Naive B cell (primary cell): ENCODE data around the gene WNT9B. TPM values are rescaled to one million over a fixed set of nuclear protein-coding genes. Genes with fewer than 3 reads are reported as not detected.

Source experiments
- ATAC-seq, 2 donors: fragments of 150-1000 bp; cut with Tn5 transposase; 2 replicates each; pipeline ENCODE4 v1.10.0; 2021; ENCODE audit warnings: low read depth in 2 of 2, mild to moderate bottlenecking in 2 of 2, moderate library complexity in 2 of 2
- DNase-seq: peaks from one replicate; pipeline ENCODE4 v3.0.0; 2022
- H3K27ac Mint-ChIP-seq, 6 donors: one replicate each; pipeline ENCODE4 v1.8.0; 2020 to 2022; ENCODE audit warnings: mild to moderate bottlenecking in 6 of 6, mixed read lengths in 6 of 6, moderate library complexity in 5 of 6, inconsistent platforms in 2 of 6
- H3K27me3 Mint-ChIP-seq, 3 donors: one replicate each; pipeline ENCODE4 v1.8.0; 2021 to 2022; ENCODE audit warnings: mixed read lengths in 3 of 3, mild to moderate bottlenecking in 1 of 3
- H3K36me3 Mint-ChIP-seq, 2 donors: one replicate each; pipeline ENCODE4 v1.8.0; 2020 to 2022; ENCODE audit warnings: mixed read lengths in 2 of 2, inconsistent platforms in 1 of 2, mild to moderate bottlenecking in 1 of 2
- H3K4me1 Mint-ChIP-seq, 3 donors: one replicate each; pipeline ENCODE4 v1.8.0; 2020 to 2022; ENCODE audit warnings: mixed read lengths in 3 of 3, inconsistent platforms in 1 of 3, mild to moderate bottlenecking in 1 of 3, moderate library complexity in 1 of 3
- H3K4me3 Mint-ChIP-seq, 8 donors: one replicate each; pipeline ENCODE4 v1.8.0; 2020 to 2022; ENCODE audit warnings: mild to moderate bottlenecking in 8 of 8, mixed read lengths in 8 of 8, moderate library complexity in 8 of 8, inconsistent platforms in 2 of 8
- H3K9me3 Mint-ChIP-seq, 7 donors: one replicate each; pipeline ENCODE4 v1.8.0; 2020 to 2022; ENCODE audit warnings: mixed read lengths in 7 of 7, mild to moderate bottlenecking in 5 of 7, inconsistent platforms in 2 of 7, moderate library complexity in 1 of 7
- polyA plus RNA-seq, 6 donors: library from polyadenylated mRNA; unstranded; fragments of 300-500 nt; fragmentation: Illumina TruSeq; gene quantifications; one replicate each; pipeline ENCODE4 v1.2.3, GENCODE V29; 2021; ENCODE audit warnings: low read depth in 6 of 6

WNT9B gene
- polyA plus RNA-seq, 6 donors from 2014 or later, result not detected

DNA sequence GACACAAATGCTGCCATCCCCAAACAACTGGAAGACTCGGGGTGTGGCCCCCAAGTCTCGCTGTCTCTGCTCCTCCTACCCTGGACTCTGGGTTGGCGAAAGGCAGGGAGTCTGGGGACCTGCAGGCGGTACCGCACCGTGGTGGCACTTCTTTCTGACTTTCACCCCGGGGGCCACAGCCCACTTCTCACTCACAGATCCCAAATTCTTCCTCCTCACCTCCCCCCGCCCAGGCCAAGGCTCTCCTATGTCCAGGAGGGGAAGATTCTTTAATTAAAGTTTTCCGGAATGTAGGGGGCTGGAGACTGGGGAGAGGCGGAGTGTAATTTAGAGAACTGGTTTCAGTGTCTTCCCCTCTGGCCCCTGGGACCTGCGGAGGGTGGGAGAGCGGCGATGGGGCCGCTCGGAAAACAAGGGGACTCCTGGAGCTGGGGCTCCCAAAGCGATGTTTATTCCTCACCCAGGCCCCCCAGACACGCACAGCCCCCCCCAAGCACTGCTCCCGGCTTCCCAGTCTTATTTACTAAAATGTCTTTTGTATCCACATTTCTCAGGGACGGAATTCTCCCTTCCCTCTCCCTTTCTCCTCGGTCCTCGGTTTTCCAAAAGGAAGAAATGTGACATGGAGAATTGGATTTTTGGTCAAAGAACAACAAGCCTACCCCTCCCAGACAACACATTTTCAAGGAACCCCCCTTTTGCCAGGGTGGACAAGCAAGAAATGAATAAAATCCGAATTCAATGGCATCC lies 34.1 kb upstream of the WNT9B start:
- peak overlapping the region; percentile 64 to 94 (median 82) for H3K4me3 Mint-ChIP-seq
- DNase-seq (no peak), ATAC-seq (no peak)
- H3K9me3 Mint-ChIP-seq, result no peaks in the 10 kb centered on the region
- H3K36me3 Mint-ChIP-seq, result no peaks in the 10 kb centered on the region
- H3K4me1 Mint-ChIP-seq, result peaks cover 35 to 48% (median 37%) of the 10 kb centered on the region in 3 donors
- peaks cover 82 to 100% (median 93%) of the 10 kb centered on the region in 3 donors for H3K27me3 Mint-ChIP-seq
- no peak overlapping the region for H3K27ac Mint-ChIP-seq

DNA sequence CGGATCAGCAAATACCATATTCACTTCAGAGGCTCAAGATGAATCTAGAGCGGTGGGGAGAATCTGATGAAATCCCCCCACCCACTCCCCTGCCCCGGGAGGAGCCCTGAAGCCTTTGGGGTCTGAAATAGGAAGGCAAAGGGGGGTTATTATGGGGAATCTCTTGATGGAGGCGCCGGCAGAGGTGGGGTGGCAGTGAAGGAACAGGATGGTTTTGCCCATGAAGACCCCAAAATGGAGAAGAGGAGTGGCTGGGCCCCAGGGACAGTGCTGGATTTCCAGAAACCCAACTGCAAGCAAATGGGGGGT lies 33.5 kb upstream of the WNT9B start:
- peak overlapping the region; percentile 64 to 94 (median 82) for H3K4me3 Mint-ChIP-seq
- no peaks in the 10 kb centered on the region for H3K9me3 Mint-ChIP-seq
- ATAC-seq, result no peak

DNA sequence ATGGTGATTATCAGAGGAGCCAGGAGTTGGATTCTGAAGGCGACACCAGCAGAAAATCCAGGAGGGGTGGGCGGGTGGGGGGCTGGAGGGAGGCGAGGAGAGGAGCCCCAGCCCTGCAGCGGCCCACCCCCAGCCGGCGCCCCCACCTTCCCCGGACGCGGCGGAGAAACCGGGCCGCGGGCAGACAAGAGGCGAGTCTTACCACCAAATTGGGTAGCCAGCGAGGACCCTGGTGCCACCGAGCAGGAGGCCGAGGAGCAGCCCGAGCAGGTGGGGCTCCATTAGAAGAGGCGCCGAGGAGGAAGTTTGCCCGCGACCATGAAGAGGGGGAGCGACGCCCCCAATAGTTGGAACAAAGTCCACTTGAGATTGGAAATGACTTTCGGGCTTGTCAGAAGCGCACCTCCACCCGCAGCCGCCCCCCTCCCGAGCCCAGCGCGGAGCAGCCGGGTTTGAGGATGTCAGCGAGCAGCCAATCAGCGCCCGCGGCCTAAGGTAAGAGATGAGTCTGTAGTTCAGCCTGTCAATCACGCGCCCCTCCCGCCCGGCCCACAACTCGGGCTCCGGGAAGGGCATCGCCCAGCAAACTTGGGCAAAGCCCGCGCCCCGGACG lies 33.0 kb upstream of the WNT9B start, which contains the start of gene WNT3:
Gene WNT3, minus strand, starts transcription at position 377 of the 613 bp plus-strand sequence. Its CDS starts 95 bp downstream, at position 282.
- Mint-ChIP-seq H3K4me3 (peak within 1 kb of the TSS; percentile 82 to 94 (median 87)), H3K27me3 (peaks cover 72 to 94% (median 86%) of the 10 kb centered on the region in 3 donors), H3K9me3 (no peaks in the 10 kb centered on the region), H3K4me1 (peaks cover 35 to 53% (median 37%) of the 10 kb centered on the region in 3 donors), H3K27ac (no peak within 1 kb of the TSS), H3K36me3 (no peaks in the 10 kb centered on the region)
- ATAC-seq, result peak; percentile 64 to 66
- peak; percentile 51 for DNase-seq

More for the DNA sequence above, 33.5 kb upstream of the WNT9B start:
- H3K27me3 Mint-ChIP-seq, result peaks cover 77 to 99% (median 92%) of the 10 kb centered on the region in 3 donors
- DNase-seq, result no peak
- no peaks in the 10 kb centered on the region for H3K36me3 Mint-ChIP-seq
- H3K27ac Mint-ChIP-seq, result no peak overlapping the region
- H3K4me1 Mint-ChIP-seq, result peaks cover 35 to 53% (median 37%) of the 10 kb centered on the region in 3 donors

DNA sequence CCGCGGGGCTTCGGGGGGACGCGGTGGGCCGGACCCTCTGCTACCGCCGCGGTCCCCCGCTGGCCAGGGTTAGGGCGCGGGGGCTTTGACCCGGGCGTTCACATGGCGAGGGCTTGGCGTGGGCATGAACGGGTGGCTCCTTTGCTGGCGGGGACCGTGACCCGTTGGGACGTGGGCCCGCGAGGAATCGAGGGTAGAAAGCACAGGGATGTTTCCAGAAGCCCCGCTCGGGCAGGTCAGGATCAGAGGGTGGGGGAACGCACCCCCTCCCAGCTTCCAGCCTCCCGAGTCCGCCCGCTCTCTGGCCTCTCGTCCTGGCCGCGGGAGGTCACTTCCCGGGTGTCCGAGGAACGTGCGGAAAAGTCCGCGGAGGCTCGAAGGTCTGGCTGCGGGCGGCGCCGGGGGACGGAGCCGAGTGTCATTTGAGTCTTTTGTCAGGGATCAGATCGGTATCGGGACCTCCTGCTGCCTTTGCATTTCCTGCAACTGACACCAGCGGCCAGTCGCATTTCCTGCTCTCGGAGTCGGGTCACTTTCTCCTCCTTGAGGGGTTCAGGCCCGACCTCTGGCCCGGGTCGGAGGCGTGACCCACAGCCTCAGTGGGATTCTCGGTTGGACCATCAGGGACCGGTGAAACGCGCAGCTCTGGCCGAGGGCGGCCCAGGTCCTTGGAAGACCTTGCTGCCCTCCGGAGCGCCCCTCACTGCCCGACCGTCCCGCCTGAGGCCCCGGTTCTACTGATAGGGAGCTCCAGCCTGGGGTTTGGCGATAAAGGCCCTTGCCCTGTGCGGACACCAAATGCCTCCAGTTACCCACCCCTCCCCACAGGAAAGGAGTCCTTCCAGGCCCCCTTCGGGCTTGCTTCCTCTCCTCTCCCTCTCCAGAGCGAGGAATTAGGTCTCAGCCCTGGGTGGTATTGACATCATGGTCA lies 32.2 kb upstream of the WNT9B start:
- Mint-ChIP-seq H3K36me3 (no peaks in the 10 kb centered on the region), H3K4me1 (peaks cover 35 to 53% (median 37%) of the 10 kb centered on the region in 3 donors), H3K4me3 (peak overlapping the region; percentile 80 to 88 (median 84)), H3K27me3 (peaks cover 70 to 91% (median 78%) of the 10 kb centered on the region in 3 donors), H3K27ac (no peak overlapping the region), H3K9me3 (no peaks in the 10 kb centered on the region)
- peak; percentile 12 to 20 for ATAC-seq
- peak; percentile 22 for DNase-seq

DNA sequence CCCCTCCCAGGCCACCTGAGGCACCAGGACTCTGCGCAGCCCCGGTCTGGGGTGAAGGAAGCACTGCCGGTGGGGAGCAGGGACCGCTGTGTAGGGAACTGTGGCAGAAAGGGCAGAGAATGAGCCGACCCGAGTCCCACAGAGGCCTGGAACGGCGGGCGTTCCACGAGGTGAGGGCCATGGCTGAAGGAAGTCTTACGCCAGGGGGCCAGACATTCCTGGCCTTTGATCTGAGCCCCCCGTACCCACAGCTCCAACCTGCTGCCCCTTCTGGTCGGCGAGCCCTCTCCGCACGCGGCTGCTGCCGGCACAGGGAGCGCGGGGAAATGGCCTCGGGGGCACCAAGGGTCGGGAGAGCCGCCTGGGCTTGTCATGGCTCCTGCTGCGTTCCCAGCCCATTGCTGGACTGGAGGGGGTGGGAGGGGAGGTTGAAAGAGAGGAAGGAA lies 31.5 kb upstream of the WNT9B start:
- H3K9me3 Mint-ChIP-seq, result no peaks in the 10 kb centered on the region
- peak in 1 of 2 donors; percentile 22 for ATAC-seq
- H3K27me3 Mint-ChIP-seq, result peaks cover 71 to 91% (median 76%) of the 10 kb centered on the region in 3 donors
- H3K4me3 Mint-ChIP-seq, result peak overlapping the region; percentile 74 to 85 (median 82)
- no peak for DNase-seq
- H3K27ac Mint-ChIP-seq, result no peak overlapping the region
- peaks cover 35 to 53% (median 37%) of the 10 kb centered on the region in 3 donors for H3K4me1 Mint-ChIP-seq
- H3K36me3 Mint-ChIP-seq, result no peaks in the 10 kb centered on the region

DNA sequence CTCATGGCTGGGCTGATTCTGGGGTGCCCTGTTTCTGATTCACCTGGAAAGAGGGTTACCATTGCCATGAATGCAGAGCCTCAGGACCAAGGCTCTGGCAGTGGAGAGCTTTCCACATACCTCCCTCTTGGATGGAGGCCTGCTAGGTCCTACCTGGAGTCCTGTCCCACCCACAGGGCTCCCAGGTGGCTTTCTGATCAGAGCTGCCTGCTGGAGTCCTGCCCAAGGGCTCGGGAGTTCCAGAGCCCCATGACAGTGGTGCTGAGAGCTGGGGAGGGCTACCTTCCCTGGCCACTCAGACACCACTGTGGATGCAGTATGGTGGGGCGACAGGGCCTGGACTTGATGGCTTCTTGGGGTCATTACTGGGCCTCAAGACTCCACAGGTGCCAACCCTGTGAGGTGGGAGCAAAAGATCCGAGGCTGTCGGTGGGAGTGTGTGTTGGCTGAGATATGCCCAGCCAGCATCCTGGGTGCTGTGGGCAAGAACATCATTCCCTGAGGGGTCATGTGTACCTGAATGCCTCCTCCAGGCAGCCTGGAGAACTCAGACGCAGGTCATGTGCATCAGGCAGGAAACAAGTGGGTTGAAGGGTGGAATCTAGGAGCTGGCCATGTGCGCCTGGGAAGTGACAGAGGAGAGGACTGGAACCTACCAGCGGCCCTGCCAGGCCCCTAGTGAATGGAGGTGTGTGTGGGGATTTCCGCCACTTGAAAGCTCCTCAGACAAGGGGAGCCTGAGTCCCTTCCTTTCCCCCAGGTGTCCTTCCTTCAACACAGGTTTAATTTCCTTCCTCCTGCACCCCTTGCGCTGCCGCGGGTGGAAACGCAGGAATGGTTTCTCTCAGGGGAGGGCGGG lies 30.6 kb upstream of the WNT9B start:
- DNase-seq (no peak), ATAC-seq (no peak)
- H3K27ac Mint-ChIP-seq, result no peak overlapping the region
- no peaks in the 10 kb centered on the region for H3K36me3 Mint-ChIP-seq
- H3K4me3 Mint-ChIP-seq, result peak overlapping the region in 7 of 8 donors; percentile 44 to 84 (median 80)
- no peaks in the 10 kb centered on the region for H3K9me3 Mint-ChIP-seq
- H3K4me1 Mint-ChIP-seq, result peaks cover 35 to 53% (median 37%) of the 10 kb centered on the region in 3 donors
- H3K27me3 Mint-ChIP-seq, result peaks cover 62 to 91% (median 76%) of the 10 kb centered on the region in 3 donors

DNA sequence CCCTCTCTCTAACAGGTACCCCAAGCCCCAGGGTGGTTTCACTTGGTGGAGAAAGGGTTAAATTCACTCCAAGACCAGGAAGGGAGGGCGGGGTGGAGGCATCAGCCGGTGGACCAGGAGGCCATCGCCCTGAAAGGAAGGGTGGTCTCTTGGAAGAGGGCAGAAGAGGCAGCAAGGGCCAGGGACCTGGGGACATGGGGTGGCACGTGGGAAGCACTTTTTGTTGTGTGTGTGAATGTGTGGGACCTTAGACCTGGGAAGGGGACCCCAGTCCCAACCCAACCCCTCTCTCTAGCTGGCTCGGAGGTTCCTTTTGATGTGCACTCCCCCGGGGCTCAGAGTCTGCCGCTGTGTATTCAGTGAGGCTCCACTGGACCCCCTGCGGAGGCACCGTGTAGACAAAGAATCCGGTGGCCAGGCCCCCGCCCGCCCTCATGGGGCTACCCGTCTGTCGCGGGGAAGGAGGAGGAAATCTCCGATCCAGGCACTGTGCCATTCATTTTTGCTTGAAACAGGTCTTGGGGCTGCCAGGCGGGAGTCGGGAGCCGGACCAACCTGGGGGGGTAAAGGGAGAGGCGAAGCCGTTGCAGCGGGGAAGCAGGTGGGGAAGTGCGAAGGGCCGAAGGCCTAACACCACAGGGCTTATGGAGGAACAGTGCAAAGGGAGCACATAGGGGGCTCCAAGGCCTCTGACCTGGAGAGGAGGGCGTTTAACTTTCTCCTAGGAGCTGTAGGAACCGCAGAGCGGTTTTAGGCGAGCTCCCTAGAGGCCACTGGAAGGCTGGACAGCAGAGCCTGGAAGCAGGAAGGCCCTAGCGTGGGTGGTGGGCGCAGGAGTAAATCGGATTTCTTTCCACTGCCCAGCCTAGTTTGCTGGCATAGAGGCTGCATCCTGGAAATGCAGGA lies 29.6 kb upstream of the WNT9B start:
- Mint-ChIP-seq H3K4me1 (peaks cover 32 to 49% (median 37%) of the 10 kb centered on the region in 3 donors), H3K36me3 (no peaks in the 10 kb centered on the region), H3K9me3 (no peaks in the 10 kb centered on the region), H3K27me3 (peaks cover 54 to 83% (median 68%) of the 10 kb centered on the region in 3 donors), H3K27ac (peak overlapping the region in 1 of 6 donors; percentile 11), H3K4me3 (peak overlapping the region in 5 of 8 donors; percentile 3 to 73 (median 39))
- DNase-seq, result no peak
- no peak for ATAC-seq

DNA sequence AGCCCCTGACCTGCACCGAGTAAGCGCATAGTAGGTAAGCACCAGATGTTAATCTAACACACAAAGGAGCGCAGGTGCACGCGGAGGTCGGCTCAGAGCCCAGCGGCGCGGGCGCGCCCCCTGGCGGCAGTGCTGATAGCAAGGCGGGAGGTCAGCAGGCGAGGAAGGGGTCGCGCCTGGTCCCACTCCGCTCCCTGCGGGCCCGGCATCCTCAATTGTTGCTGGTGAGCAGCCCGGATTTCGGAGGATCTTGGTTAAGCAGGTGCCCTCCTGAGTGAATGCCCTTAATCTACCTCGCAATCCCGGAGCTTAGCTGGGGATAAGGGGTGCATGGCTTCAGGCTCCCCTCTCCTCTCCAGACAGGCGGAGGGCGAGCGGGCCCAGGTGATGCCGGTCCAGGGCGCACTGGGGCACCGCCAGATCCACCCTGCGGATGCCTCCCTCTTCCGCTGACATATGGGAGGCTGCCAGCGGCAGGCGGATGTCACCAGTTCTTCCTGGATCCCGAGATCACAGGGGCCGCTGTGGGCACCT lies 28.9 kb upstream of the WNT9B start:
- Mint-ChIP-seq H3K27ac (peak overlapping the region in 1 of 6 donors; percentile 9), H3K4me3 (no peak overlapping the region), H3K36me3 (no peaks in the 10 kb centered on the region), H3K4me1 (peaks cover 26 to 42% (median 30%) of the 10 kb centered on the region in 3 donors), H3K27me3 (peaks cover 51 to 76% (median 61%) of the 10 kb centered on the region in 3 donors), H3K9me3 (no peaks in the 10 kb centered on the region)
- ATAC-seq (peak; percentile 37 to 48), DNase-seq (peak; percentile 41)

DNA sequence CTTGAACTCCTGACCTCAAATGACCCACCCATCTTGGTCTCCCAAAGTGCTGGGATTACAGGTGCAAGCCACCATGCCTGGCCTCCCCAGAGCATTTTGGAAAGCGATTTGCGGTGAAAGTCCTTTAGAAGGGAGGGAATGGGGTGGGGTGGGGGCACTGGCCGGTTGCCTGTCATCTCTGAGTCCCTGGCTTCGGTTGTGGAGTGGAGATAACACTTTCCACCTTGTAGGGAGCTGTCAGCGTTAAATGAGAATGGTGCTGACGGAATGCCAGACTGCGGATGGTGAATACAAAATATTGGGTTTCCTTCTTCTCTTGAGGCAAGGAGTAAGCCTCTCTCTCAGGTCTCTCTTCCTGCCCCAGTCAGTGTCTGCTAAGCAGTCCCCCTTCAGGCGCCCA lies 27.7 kb upstream of the WNT9B start:
- Mint-ChIP-seq H3K4me3 (no peak overlapping the region), H3K36me3 (no peaks in the 10 kb centered on the region)
- DNase-seq, result no peak

DNA sequence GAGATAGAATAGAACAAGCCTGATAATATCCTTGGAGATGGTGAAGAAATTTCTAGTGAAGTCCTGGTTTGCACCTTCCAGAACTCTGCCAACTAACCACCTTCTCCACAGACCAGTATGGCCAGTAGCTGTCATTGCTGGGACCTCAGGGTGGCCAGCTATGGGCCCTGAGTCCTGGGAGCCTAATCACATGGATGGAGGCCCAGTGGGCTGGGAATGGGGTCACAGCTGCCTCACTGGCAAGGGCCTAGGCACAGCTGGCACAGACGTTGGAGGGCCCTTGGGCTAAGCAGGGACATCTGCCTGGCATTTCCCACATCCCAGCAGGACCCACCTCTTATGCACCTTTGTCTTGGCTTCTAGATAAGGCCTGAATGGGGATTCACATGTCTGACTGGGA lies 25.3 kb upstream of the WNT9B start:
- no peak overlapping the region for H3K4me3 Mint-ChIP-seq
- no peak overlapping the region for H3K27ac Mint-ChIP-seq
- ATAC-seq, result no peak
- no peaks in the 10 kb centered on the region for H3K36me3 Mint-ChIP-seq
- H3K27me3 Mint-ChIP-seq, result peaks cover 27 to 51% (median 31%) of the 10 kb centered on the region in 3 donors
- no peak for DNase-seq
- H3K4me1 Mint-ChIP-seq, result peaks cover 5 to 23% (median 8%) of the 10 kb centered on the region in 3 donors
- H3K9me3 Mint-ChIP-seq, result no peaks in the 10 kb centered on the region

More for the DNA sequence above, 27.7 kb upstream of the WNT9B start:
- peaks cover 41 to 71% (median 49%) of the 10 kb centered on the region in 3 donors for H3K27me3 Mint-ChIP-seq
- H3K4me1 Mint-ChIP-seq, result peaks cover 15 to 34% (median 23%) of the 10 kb centered on the region in 3 donors
- ATAC-seq, result no peak
- no peaks in the 10 kb centered on the region for H3K9me3 Mint-ChIP-seq
- H3K27ac Mint-ChIP-seq, result no peak overlapping the region

DNA sequence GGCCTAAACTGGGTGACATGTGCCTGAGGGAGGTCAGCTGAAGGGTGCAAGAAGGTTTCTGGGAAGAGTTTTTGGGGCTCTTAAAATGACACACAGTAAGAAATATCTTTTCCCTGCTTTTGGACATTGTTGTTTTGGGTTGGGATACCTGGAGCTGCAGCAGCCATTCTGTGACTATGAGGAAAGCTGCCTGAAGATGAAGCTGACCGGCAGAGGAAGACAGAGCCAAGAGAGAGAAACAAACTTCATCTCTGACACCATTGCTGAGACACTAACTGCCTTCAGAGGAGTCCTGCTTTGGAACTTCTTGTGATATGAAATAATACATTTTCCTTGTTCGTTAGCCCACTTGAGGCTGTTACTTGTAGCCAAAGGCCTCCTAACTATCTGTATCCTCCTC lies 24.1 kb upstream of the WNT9B start:
- Mint-ChIP-seq H3K9me3 (no peaks in the 10 kb centered on the region), H3K4me3 (no peak overlapping the region), H3K27ac (no peak overlapping the region), H3K4me1 (peaks cover 0 to 11% (median under 1%) of the 10 kb centered on the region in 3 donors), H3K27me3 (peaks cover 18 to 44% (median 19%) of the 10 kb centered on the region in 3 donors), H3K36me3 (no peaks in the 10 kb centered on the region)
- DNase-seq, result no peak
- no peak for ATAC-seq
